Measurements from ENCODE around the gene HIGD1C.

Gene HIGD1C

GRCh38 chr12:50971946-50972345 is 19.6 kb downstream of the HIGD1C start:
- TF ChIP-seq REST (IDR thresholded peaks at IDR 0.05; ENCODE audit: insufficient replicate concordance, low read depth) (no peak), GABPA (IDR thresholded peaks at IDR 0.05; ENCODE audit: low read depth) (no peak), SPI1 (IDR thresholded peaks at IDR 0.05; ENCODE audit: borderline replicate concordance, low read depth) (no peak)
- H3K27ac ChIP-seq (replicated peaks), result no peak overlapping the region
- DNase-seq (ENCODE audit: low read depth in 1 of 2, low spot score in 1 of 2), result no peak
- H3K27me3 ChIP-seq (ENCODE audit: insufficient read depth, poor library complexity, severe bottlenecking), result no peaks in the 10 kb centered on the region
- no peak overlapping the region for H3K4me3 ChIP-seq (replicated peaks; ENCODE audit: insufficient read depth, low read length)

GRCh38 chr12:50979369-50980052 is 27.2 kb downstream of the HIGD1C start:
- Histone ChIP-seq H3K4me3 (replicated peaks; ENCODE audit: insufficient read depth, low read length) (no peak overlapping the region), H3K27me3 (ENCODE audit: insufficient read depth, poor library complexity, severe bottlenecking) (no peaks in the 10 kb centered on the region), H3K27ac (replicated peaks) (no peak overlapping the region)
- DNase-seq (ENCODE audit: low read depth in 1 of 2, low spot score in 1 of 2), result no peak
- TF ChIP-seq GABPA (IDR thresholded peaks at IDR 0.05; ENCODE audit: low read depth), result no peak
- no peak for TF ChIP-seq SPI1 (IDR thresholded peaks at IDR 0.05; ENCODE audit: borderline replicate concordance, low read depth)
- TF ChIP-seq CTCF (IDR thresholded peaks at IDR 0.05; ENCODE audit: insufficient read depth, low read length), result no peak
- no peak for TF ChIP-seq REST (IDR thresholded peaks at IDR 0.05; ENCODE audit: insufficient replicate concordance, low read depth)
- no peak for TF ChIP-seq POLR2AphosphoS5 (IDR thresholded peaks at IDR 0.05; ENCODE audit: low read depth)

- H3K27ac ChIP-seq (replicated peaks), result no peak overlapping the region
- H3K27me3 ChIP-seq (ENCODE audit: insufficient read depth, poor library complexity, severe bottlenecking), result no peaks in the 10 kb centered on the region
- no peak overlapping the region for H3K4me3 ChIP-seq (replicated peaks; ENCODE audit: insufficient read depth, low read length)
- no peak for DNase-seq (ENCODE audit: low read depth in 1 of 2, low spot score in 1 of 2)
- no peak for TF ChIP-seq REST (IDR thresholded peaks at IDR 0.05; ENCODE audit: insufficient replicate concordance, low read depth)
- no peak for TF ChIP-seq SPI1 (IDR thresholded peaks at IDR 0.05; ENCODE audit: borderline replicate concordance, low read depth)
- no peak for TF ChIP-seq GABPA (IDR thresholded peaks at IDR 0.05; ENCODE audit: low read depth)
- TF ChIP-seq POLR2AphosphoS5 (IDR thresholded peaks at IDR 0.05; ENCODE audit: low read depth), result no peak
- TF ChIP-seq CTCF (IDR thresholded peaks at IDR 0.05; ENCODE audit: insufficient read depth, low read length), result no peak
Measured at GRCh38 chr12:50980545-50980944, 28.2 kb downstream of the HIGD1C start.
